NOMO-1 (cell line): ENCODE results near the gene UBE3A.

Experiments used
- DNase-seq, 2 experiments: peaks; one replicate each; lab custom pipeline; 2025; ENCODE audit not compliant: unreplicated experiment in 2 of 2; lab: John Stamatoyannopoulos, UW

UBE3A gene

GRCh38 chr15:25335279-25335678, 103.5 kb downstream of the UBE3A start:
- no peak for DNase-seq

- DNase-seq: no peak
These were observed 105.8 kb downstream of the UBE3A start for GRCh38 chr15:25333049-25333448.

- no peak for DNase-seq
These were observed 106.5 kb downstream of the UBE3A start for GRCh38 chr15:25332306-25332705.

GRCh38 chr15:25331860-25332259, 107.0 kb downstream of the UBE3A start:
- DNase-seq: no peak

GRCh38 chr15:25331404-25331803, 107.4 kb downstream of the UBE3A start:
- no peak for DNase-seq

GRCh38 chr15:25329696-25330095, 109.1 kb downstream of the UBE3A start:
- no peak for DNase-seq

GRCh38 chr15:25327686-25328085, 111.1 kb downstream of the UBE3A start:
- DNase-seq: no peak

GRCh38 chr15:25325187-25325586, 113.6 kb downstream of the UBE3A start:
- no peak for DNase-seq

GRCh38 chr15:25323420-25323819, 115.4 kb downstream of the UBE3A start:
- no peak for DNase-seq

GRCh38 chr15:25287823-25288222, 151.0 kb downstream of the UBE3A start:
- DNase-seq: no peak
